ENCODE data around the gene PAX7.

DNA sequence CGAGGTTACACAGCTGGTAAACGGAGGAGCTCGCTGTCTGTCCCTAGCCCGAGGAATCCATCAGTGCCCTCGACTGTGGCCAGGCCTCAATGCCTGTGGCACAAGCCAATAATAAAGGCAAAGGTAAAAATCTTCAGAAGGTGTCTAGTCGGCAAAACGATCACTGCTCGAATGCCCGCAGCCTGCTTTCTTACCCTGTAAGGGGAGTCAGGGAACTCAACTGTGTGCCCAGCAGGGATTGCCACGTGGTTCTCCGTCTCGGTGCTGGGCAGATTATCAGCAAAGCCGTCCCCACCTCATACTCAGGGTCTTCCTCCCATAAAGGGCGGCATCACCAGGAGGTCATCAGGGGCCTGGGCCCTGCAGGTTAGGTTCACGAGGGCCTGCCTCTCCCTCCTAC, 103.4 kb downstream of the PAX7 start:
- TF ChIP-seq POLR2A (IDR thresholded peaks at IDR 0.05; ENCODE audit: extremely low read depth, insufficient read length) (no peak), MYC (IDR thresholded peaks at IDR 0.05; ENCODE audit: low read depth, low read length) (no peak)
- TF ChIP-seq, protein P1, sequence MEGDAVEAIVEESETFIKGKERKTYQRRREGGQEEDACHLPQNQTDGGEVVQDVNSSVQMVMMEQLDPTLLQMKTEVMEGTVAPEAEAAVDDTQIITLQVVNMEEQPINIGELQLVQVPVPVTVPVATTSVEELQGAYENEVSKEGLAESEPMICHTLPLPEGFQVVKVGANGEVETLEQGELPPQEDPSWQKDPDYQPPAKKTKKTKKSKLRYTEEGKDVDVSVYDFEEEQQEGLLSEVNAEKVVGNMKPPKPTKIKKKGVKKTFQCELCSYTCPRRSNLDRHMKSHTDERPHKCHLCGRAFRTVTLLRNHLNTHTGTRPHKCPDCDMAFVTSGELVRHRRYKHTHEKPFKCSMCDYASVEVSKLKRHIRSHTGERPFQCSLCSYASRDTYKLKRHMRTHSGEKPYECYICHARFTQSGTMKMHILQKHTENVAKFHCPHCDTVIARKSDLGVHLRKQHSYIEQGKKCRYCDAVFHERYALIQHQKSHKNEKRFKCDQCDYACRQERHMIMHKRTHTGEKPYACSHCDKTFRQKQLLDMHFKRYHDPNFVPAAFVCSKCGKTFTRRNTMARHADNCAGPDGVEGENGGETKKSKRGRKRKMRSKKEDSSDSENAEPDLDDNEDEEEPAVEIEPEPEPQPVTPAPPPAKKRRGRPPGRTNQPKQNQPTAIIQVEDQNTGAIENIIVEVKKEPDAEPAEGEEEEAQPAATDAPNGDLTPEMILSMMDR (IDR thresholded peaks at IDR 0.05; ENCODE audit: low read depth, low read length) = no peak
- TF ChIP-seq, protein P2, sequence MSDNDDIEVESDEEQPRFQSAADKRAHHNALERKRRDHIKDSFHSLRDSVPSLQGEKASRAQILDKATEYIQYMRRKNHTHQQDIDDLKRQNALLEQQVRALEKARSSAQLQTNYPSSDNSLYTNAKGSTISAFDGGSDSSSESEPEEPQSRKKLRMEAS (IDR thresholded peaks at IDR 0.05; ENCODE audit: low read depth, low read length) = no peak
